NT2/D1 (cell line): Measurements from ENCODE around the gene FILIP1L.

ENCODE experiments used
- SUZ12 ChIP-seq: IDR thresholded peaks from 2 replicates; pipeline ENCODE4 v1.6.1; 2011; ENCODE audit not compliant: insufficient read length, insufficient read depth; ENCODE audit errors: extremely low read depth
- YY1 ChIP-seq: IDR thresholded peaks from 2 replicates; pipeline ENCODE4 v1.6.1; 2011; ENCODE audit not compliant: insufficient read length, insufficient read depth
- ZNF274 ChIP-seq: IDR thresholded peaks from 2 replicates; pipeline ENCODE4 v1.6.1; 2011; ENCODE audit warnings: mild to moderate bottlenecking, low read depth, low read length

DNA sequence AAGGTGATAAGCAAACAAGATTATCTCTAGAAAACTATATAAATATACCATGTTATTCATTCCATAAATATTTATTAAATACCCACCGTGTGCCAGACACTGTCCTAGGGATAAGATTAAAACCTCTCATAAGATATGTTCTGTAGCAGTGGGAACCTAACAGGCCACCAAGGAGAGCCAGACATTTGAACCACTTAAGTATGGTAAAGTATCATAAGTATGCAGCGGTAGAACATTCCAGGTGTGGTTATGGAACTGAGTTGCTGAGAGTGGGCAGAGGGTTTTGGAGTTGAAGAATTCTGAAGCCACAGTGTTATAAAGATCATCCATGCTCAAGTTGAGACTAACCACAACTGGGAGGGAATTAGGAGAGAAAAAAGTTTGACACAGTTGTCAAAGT lies 14.7 kb downstream of the FILIP1L start:
- TF ChIP-seq SUZ12 = no peak
- TF ChIP-seq ZNF274 = no peak
- no peak for TF ChIP-seq YY1
